ENCODE data around the gene SLC26A11. TPM values are rescaled to one million over a fixed set of nuclear protein-coding genes. Genes with fewer than 3 reads are reported as not detected.

Gene SLC26A11
- total RNA-seq, 3 donors from 2014 or later (not counting 1 experiment from before 2014, with no cell fraction given): 33.9 to 37.6 (median 35.8) TPM

GRCh38 chr17:80217703-80218362, 2.4 kb upstream of the SLC26A11 start:
- Mint-ChIP-seq H3K4me1 (peaks cover 25 to 33% of the 10 kb centered on the region in 2 donors), H3K27ac (peak overlapping the region in 1 of 2 donors; percentile 95), H3K36me3 (no peaks in the 10 kb centered on the region), H3K9me3 (no peaks in the 10 kb centered on the region), H3K4me3 (peak overlapping the region; percentile 13), H3K27me3 (ENCODE audit: low read depth in 2 of 2) (no peaks in the 10 kb centered on the region)
- H3K4me1 ChIP-seq (ENCODE audit: control insufficient read depth, insufficient read depth, low read length): peaks cover 52% of the 10 kb centered on the region
- intact Hi-C loops (cut with micrococcal nuclease): loop anchor here (2.0 kb wide), 1 partner anchor 47 kb away; no protein-coding TSS in a partner anchor
- no peaks in the 10 kb centered on the region for H3K27me3 ChIP-seq (ENCODE audit: control insufficient read depth, insufficient read depth, low read length)
- H3K27ac ChIP-seq (ENCODE audit: low read length): no peak overlapping the region
- no peak for ATAC-seq
- no peaks in the 10 kb centered on the region for H3K9me3 ChIP-seq (ENCODE audit: control insufficient read depth, insufficient read depth, low read length)
- no peak overlapping the region for H3K4me3 ChIP-seq (ENCODE audit: low read length)
- H3K36me3 ChIP-seq (ENCODE audit: control insufficient read depth, insufficient read depth, low read length): peaks cover 33% of the 10 kb centered on the region
- WGBS (ENCODE audit: insufficient coverage): 88% methylated on average over 13 of the region's 13 CpGs
- TF ChIP-seq CTCF (IDR thresholded peaks at IDR 0.05): no peak
- no peak for DNase-seq

GRCh38 chr17:80218391-80218790, 1.8 kb upstream of the SLC26A11 start:
- no peaks in the 10 kb centered on the region for H3K36me3 Mint-ChIP-seq
- H3K4me3 Mint-ChIP-seq: peak overlapping the region; percentile 89
- no peak overlapping the region for H3K27ac ChIP-seq (ENCODE audit: low read length)
- no peaks in the 10 kb centered on the region for H3K27me3 Mint-ChIP-seq (ENCODE audit: low read depth in 2 of 2)
- no peaks in the 10 kb centered on the region for H3K9me3 Mint-ChIP-seq
- intact Hi-C loops (cut with micrococcal nuclease): loop anchor here (2.0 kb wide), 1 partner anchor 46 kb away; no protein-coding TSS in a partner anchor
- no peak overlapping the region for H3K4me3 ChIP-seq (ENCODE audit: low read length)
- DNase-seq: no peak
- no peaks in the 10 kb centered on the region for H3K27me3 ChIP-seq (ENCODE audit: control insufficient read depth, insufficient read depth, low read length)
- peak overlapping the region; percentile 90 to 95 for H3K27ac Mint-ChIP-seq
- ATAC-seq: no peak
- peaks cover 25 to 39% of the 10 kb centered on the region in 2 donors for H3K4me1 Mint-ChIP-seq
- TF ChIP-seq CTCF (IDR thresholded peaks at IDR 0.05): no peak
- peaks cover 30% of the 10 kb centered on the region for H3K36me3 ChIP-seq (ENCODE audit: control insufficient read depth, insufficient read depth, low read length)
- WGBS (ENCODE audit: insufficient coverage): 91% methylated on average over 7 of the region's 7 CpGs
- peaks cover 47% of the 10 kb centered on the region for H3K4me1 ChIP-seq (ENCODE audit: control insufficient read depth, insufficient read depth, low read length)
- H3K9me3 ChIP-seq (ENCODE audit: control insufficient read depth, insufficient read depth, low read length): no peaks in the 10 kb centered on the region

- DNase-seq: peak; percentile 93 to 96
- H3K4me1 ChIP-seq (ENCODE audit: control insufficient read depth, insufficient read depth, low read length): peaks cover 40% of the 10 kb centered on the region
- H3K36me3 ChIP-seq (ENCODE audit: control insufficient read depth, insufficient read depth, low read length): peaks cover 24% of the 10 kb centered on the region
- intact Hi-C loops (cut with micrococcal nuclease): loop anchor here (2.0 kb wide), 1 partner anchor 46 kb away; no protein-coding TSS in a partner anchor
- Mint-ChIP-seq H3K36me3 (no peaks in the 10 kb centered on the region), H3K27ac (peak overlapping the region; percentile 90 to 95), H3K9me3 (peaks cover 0 to 3% of the 10 kb centered on the region in 2 donors), H3K4me3 (peak overlapping the region; percentile 89), H3K27me3 (ENCODE audit: low read depth in 2 of 2) (no peaks in the 10 kb centered on the region), H3K4me1 (peaks cover 25 to 45% of the 10 kb centered on the region in 2 donors)
- no peak for TF ChIP-seq CTCF (IDR thresholded peaks at IDR 0.05)
- H3K27me3 ChIP-seq (ENCODE audit: control insufficient read depth, insufficient read depth, low read length): no peaks in the 10 kb centered on the region
- WGBS (ENCODE audit: insufficient coverage): 9% methylated on average over 15 of the region's 15 CpGs
- ATAC-seq: peak; percentile 86 to 90 (median 86)
- no peaks in the 10 kb centered on the region for H3K9me3 ChIP-seq (ENCODE audit: control insufficient read depth, insufficient read depth, low read length)
- peak overlapping the region; percentile 59 for H3K4me3 ChIP-seq (ENCODE audit: low read length)
- peak overlapping the region; percentile 91 for H3K27ac ChIP-seq (ENCODE audit: low read length)
These were observed 1.0 kb upstream of the SLC26A11 start for GRCh38 chr17:80219013-80219762.
